Middle frontal gyrus (tissue), 1 donor: ENCODE results near the gene ALDH3B1.
"Not testable (repeated sequence)": the region's sequence is repeated elsewhere in the genome, so short reads cannot be mapped to it uniquely, and the experiment has no call there.

ENCODE experiments used
- DNase-seq: peaks from one replicate; pipeline ENCODE4 v3.0.0-alpha.2; 2015; ENCODE audit warnings: low spot score; ENCODE audit errors: extremely low spot score

ALDH3B1 gene

GRCh38 chr11:68010090-68011041, at the start of gene ALDH3B1:
ALDH3B1 (plus strand) TSS chr11:68010327; CDS start chr11:68015298, 4,971 bp downstream.
- DNase-seq, result peak; percentile 9

- DNase-seq, result not testable (repeated sequence)
Observed at GRCh38 chr11:67963217-67963616, 46.9 kb upstream of the ALDH3B1 start.

GRCh38 chr11:67963879-67964278, 46.2 kb upstream of the ALDH3B1 start:
- not testable (repeated sequence) for DNase-seq

- not testable (repeated sequence) for DNase-seq
Observed at GRCh38 chr11:67964746-67965145, 45.4 kb upstream of the ALDH3B1 start.

- not testable (repeated sequence) for DNase-seq
Observed at GRCh38 chr11:67965830-67966348, 44.2 kb upstream of the ALDH3B1 start.

GRCh38 chr11:67974746-67975145, 35.4 kb upstream of the ALDH3B1 start:
- DNase-seq, result not testable (repeated sequence)

- DNase-seq, result not testable (repeated sequence)
Observed at GRCh38 chr11:67978766-67979418, 31.2 kb upstream of the ALDH3B1 start.

GRCh38 chr11:67981226-67981625, 28.9 kb upstream of the ALDH3B1 start:
- DNase-seq, result not testable (repeated sequence)

GRCh38 chr11:67982255-67982857, 27.8 kb upstream of the ALDH3B1 start:
- not testable (repeated sequence) for DNase-seq

GRCh38 chr11:67983951-67984350, 26.2 kb upstream of the ALDH3B1 start:
- DNase-seq, result no peak

- DNase-seq, result not testable (repeated sequence)
Observed at GRCh38 chr11:67985302-67985701, 24.8 kb upstream of the ALDH3B1 start.

- not testable (repeated sequence) for DNase-seq
Observed at GRCh38 chr11:67990546-67991346, 19.4 kb upstream of the ALDH3B1 start.

GRCh38 chr11:67991347-67992121, 18.6 kb upstream of the ALDH3B1 start:
- not testable (repeated sequence) for DNase-seq

GRCh38 chr11:67993821-67994220, 16.3 kb upstream of the ALDH3B1 start:
- DNase-seq, result not testable (repeated sequence)

- DNase-seq, result not testable (repeated sequence)
Observed at GRCh38 chr11:67994387-67994786, 15.7 kb upstream of the ALDH3B1 start.

- DNase-seq, result not testable (repeated sequence)
Observed at GRCh38 chr11:67995129-67995528, 15.0 kb upstream of the ALDH3B1 start.

- DNase-seq, result not testable (repeated sequence)
Observed at GRCh38 chr11:67995579-67995978, 14.5 kb upstream of the ALDH3B1 start.

GRCh38 chr11:67996051-67996450, 14.1 kb upstream of the ALDH3B1 start:
- no peak for DNase-seq

GRCh38 chr11:67996622-67997474, 13.3 kb upstream of the ALDH3B1 start:
- DNase-seq, result no peak
